Measurements from ENCODE around the gene IDH3A. TPM values are rescaled to one million over a fixed set of nuclear protein-coding genes. Genes with fewer than 3 reads are reported as not detected.

The IDH3A gene
- total RNA-seq, 1 donor from 2014 or later: 19.3 TPM

DNA sequence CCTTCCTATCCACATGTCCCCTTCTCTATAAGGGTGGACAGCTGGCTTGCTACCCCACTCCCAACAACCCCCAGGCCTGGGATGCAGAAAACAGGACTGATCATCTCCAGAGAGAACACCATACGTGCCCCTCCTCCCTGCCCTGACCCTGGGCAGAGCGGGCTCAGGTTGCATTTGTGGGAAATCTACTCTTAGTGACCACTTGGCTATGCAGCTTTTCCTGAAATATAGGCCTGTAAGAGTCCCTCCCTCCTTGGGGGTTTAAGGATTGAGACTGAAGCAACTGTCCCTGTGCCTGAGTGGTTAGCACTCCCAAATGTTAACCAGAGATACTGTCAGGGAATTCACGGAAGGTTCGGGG is 45.1 kb upstream of the IDH3A start:
- Histone ChIP-seq H3K4me1 (no peaks in the 10 kb centered on the region), H3K4me3 (no peak overlapping the region), H3F3A (ENCODE audit: low read depth) (no peaks in the 10 kb centered on the region), H3K9me3 (ENCODE audit: low read depth) (no peaks in the 10 kb centered on the region), H4K20me1 (ENCODE audit: low read depth) (no peaks in the 10 kb centered on the region), H3K27me3 (no peaks in the 10 kb centered on the region), H3K36me3 (no peaks in the 10 kb centered on the region), H3K79me2 (ENCODE audit: low read depth) (no peaks in the 10 kb centered on the region), H3K27ac (no peak overlapping the region), H2AFZ (replicated peaks) (no peak overlapping the region), H3K9ac (no peak overlapping the region), H3K4me2 (no peak overlapping the region)
- no peaks in the 10 kb centered on the region for H3K9me3 Mint-ChIP-seq
- H3K36me3 Mint-ChIP-seq: peaks cover 3% of the 10 kb centered on the region
- no peak overlapping the region for H3K27ac Mint-ChIP-seq
- DNase-seq (ENCODE audit: low spot score): no peak
- peaks cover 7% of the 10 kb centered on the region for H3K4me1 Mint-ChIP-seq
- peaks cover 8% of the 10 kb centered on the region for H3K27me3 Mint-ChIP-seq (ENCODE audit: insufficient read depth, low read depth)
- no peak overlapping the region for H3K4me3 Mint-ChIP-seq
- no peak for TF ChIP-seq EZH2 (IDR thresholded peaks at IDR 0.05)
- TF ChIP-seq EZH2phosphoT487 (IDR thresholded peaks at IDR 0.05): no peak
- TF ChIP-seq, protein P1, sequence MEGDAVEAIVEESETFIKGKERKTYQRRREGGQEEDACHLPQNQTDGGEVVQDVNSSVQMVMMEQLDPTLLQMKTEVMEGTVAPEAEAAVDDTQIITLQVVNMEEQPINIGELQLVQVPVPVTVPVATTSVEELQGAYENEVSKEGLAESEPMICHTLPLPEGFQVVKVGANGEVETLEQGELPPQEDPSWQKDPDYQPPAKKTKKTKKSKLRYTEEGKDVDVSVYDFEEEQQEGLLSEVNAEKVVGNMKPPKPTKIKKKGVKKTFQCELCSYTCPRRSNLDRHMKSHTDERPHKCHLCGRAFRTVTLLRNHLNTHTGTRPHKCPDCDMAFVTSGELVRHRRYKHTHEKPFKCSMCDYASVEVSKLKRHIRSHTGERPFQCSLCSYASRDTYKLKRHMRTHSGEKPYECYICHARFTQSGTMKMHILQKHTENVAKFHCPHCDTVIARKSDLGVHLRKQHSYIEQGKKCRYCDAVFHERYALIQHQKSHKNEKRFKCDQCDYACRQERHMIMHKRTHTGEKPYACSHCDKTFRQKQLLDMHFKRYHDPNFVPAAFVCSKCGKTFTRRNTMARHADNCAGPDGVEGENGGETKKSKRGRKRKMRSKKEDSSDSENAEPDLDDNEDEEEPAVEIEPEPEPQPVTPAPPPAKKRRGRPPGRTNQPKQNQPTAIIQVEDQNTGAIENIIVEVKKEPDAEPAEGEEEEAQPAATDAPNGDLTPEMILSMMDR (IDR thresholded peaks at IDR 0.05): no peak

DNA sequence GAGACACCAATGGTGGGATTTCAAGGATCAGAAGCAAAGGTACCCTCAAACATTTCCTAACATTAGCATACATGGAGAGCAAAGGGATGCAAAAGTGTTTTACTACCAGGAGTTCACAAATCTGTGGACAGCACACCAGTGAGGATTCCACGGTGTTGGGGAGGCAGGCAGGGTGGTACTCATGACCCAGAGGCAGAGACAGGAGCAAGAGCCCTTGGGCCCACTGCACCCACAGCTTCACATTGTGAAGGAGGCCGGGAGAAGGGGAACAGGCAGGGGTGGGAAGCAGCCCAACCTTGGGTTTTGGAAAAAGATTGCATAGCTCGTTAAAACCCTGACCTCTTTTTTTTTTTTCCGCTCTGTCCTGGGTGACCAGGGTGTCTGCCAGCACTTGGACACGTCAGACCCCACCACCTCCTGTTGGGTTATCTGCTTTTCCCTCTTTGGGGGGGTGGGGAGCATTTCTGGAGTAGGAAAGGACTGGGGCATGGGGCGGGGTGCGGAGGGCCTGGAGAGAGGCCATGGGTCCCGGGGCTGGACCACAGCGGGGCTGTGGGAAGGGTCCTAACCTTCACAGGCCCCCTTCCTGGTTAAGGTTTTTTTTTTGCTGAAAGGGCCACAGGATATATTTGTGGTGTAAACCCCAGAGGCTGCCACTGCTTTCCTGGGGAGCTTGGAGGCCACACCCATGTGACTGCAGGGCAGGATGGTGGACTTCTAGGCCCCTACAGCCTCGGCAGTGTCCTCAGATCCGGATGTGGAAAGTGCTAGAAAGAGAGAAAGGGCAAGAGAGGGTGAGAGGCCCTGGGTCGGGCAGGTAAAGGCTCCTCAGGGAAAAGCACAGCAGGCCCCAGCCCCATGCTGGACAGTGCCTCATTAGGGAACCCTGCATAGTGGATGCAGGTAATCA is 44.3 kb upstream of the IDH3A start:
- Histone ChIP-seq H3K27me3 (no peaks in the 10 kb centered on the region), H3K4me3 (no peak overlapping the region), H3K4me2 (no peak overlapping the region), H3K79me2 (ENCODE audit: low read depth) (no peaks in the 10 kb centered on the region), H3K9ac (no peak overlapping the region), H3K4me1 (no peaks in the 10 kb centered on the region), H3K9me3 (ENCODE audit: low read depth) (no peaks in the 10 kb centered on the region), H2AFZ (replicated peaks) (no peak overlapping the region), H3K36me3 (no peaks in the 10 kb centered on the region), H3K27ac (no peak overlapping the region), H4K20me1 (ENCODE audit: low read depth) (no peaks in the 10 kb centered on the region), H3F3A (ENCODE audit: low read depth) (no peaks in the 10 kb centered on the region)
- no peak for DNase-seq (ENCODE audit: low spot score)
- Mint-ChIP-seq H3K27me3 (ENCODE audit: insufficient read depth, low read depth) (peaks cover 8% of the 10 kb centered on the region), H3K36me3 (peaks cover 3% of the 10 kb centered on the region), H3K27ac (no peak overlapping the region), H3K4me1 (peaks cover 7% of the 10 kb centered on the region), H3K9me3 (no peaks in the 10 kb centered on the region), H3K4me3 (no peak overlapping the region)
- TF ChIP-seq, protein P1 (IDR thresholded peaks at IDR 0.05): no peak
- TF ChIP-seq EZH2 (IDR thresholded peaks at IDR 0.05) (no peak), EZH2phosphoT487 (IDR thresholded peaks at IDR 0.05) (no peak)

DNA sequence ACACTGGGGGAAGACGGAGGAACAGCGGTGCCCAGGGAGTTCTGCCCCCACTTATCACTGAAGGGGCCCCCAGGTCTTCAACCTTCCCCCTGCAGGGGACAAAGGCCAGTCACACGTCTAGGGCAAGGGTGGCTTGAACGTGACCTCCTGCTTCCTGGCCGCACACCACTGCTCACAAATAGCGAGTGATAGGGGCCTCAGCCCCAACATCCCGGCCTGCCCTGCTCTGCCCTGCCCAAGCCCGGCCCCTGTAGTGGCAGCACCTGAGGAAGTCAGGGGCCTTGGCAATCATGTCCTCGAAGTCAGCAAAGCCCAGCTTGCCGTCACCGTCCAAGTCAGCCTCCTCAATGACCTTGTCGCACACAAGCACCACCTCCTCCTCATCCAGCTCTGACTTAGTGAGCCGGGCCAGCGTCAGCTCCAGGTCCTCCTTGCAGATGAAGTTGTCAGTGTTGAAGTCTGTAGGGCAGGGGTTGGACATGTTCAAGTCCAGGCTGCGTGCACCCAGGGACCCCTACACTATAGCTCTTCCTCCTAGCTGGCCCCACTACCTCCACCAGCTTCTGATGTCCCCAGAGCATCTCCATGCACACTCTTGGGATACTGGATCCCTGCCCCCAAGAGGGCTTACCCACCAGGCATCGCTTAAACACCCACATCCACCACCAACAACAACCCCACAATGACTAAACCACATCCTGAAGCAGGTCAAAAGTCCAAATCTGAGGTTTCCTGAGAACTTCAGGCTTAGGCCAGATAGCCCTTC is 43.5 kb upstream of the IDH3A start:
- Histone ChIP-seq H2AFZ (replicated peaks) (no peak overlapping the region), H3K4me2 (no peak overlapping the region), H3F3A (ENCODE audit: low read depth) (no peaks in the 10 kb centered on the region), H3K9me3 (ENCODE audit: low read depth) (no peaks in the 10 kb centered on the region), H3K36me3 (no peaks in the 10 kb centered on the region), H3K9ac (no peak overlapping the region), H4K20me1 (ENCODE audit: low read depth) (no peaks in the 10 kb centered on the region), H3K79me2 (ENCODE audit: low read depth) (no peaks in the 10 kb centered on the region), H3K27me3 (no peaks in the 10 kb centered on the region), H3K4me3 (no peak overlapping the region), H3K4me1 (no peaks in the 10 kb centered on the region), H3K27ac (no peak overlapping the region)
- peaks cover 3% of the 10 kb centered on the region for H3K36me3 Mint-ChIP-seq
- H3K4me1 Mint-ChIP-seq: peaks cover 7% of the 10 kb centered on the region
- H3K9me3 Mint-ChIP-seq: no peaks in the 10 kb centered on the region
- peaks cover 8% of the 10 kb centered on the region for H3K27me3 Mint-ChIP-seq (ENCODE audit: insufficient read depth, low read depth)
- peak overlapping the region; percentile 43 for H3K27ac Mint-ChIP-seq
- H3K4me3 Mint-ChIP-seq: no peak overlapping the region
- DNase-seq (ENCODE audit: low spot score): no peak
- TF ChIP-seq EZH2phosphoT487 (IDR thresholded peaks at IDR 0.05) (no peak), EZH2 (IDR thresholded peaks at IDR 0.05) (no peak)
- TF ChIP-seq, protein P1 (IDR thresholded peaks at IDR 0.05): no peak

Measured in neural progenitor cell (in vitro differentiated cells).